HG03354 (cell line): ENCODE results near the gene FHIP2A.
"Not testable (repeated sequence)": the region's sequence is repeated elsewhere in the genome, so short reads cannot be mapped to it uniquely, and the experiment has no call there.

Experiments used
- ATAC-seq: cut with Tn5 transposase; IDR thresholded peaks from one replicate; pipeline ENCODE4 v1.9.1; 2021; ENCODE audit warnings: mild to moderate bottlenecking; ENCODE audit not compliant: unreplicated experiment, poor library complexity, severe bottlenecking

The FHIP2A gene

DNA sequence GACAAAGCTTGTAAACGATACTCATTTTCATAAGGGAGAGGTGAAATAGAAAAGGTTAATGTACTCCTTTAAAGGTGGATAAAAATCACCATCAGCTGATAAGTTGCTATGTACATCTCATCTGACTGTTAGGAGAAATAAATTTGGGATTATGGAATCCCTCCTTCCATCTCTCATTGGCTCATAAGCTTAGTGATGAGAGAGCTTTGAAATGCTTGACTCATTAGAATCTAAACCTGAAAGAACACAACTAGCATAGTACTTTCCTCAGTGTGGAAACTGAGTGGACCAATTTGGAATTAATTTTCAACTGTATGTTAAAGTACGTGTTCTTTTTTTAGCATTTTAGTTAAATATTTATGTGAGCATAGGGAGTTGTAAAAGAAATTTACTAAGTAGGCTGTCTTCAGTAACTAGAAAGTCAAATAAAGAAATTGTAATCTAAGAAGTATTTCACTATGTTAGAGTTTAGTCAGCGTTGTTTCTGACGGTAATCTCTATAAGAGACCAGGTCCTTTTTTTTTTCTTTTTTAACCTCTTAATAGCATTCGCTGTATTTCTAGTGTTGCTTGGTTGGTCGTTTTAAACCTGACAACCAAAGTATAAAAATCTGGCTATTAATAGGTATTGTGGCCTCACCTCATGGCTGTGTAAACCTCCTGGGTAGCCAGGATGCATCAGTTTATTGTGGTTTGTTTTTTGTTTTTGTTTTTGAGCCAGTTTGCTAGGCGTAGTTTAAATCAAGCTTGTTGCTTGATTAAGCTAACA lies 34.4 kb downstream of the FHIP2A start:
- ATAC-seq, result no peak

DNA sequence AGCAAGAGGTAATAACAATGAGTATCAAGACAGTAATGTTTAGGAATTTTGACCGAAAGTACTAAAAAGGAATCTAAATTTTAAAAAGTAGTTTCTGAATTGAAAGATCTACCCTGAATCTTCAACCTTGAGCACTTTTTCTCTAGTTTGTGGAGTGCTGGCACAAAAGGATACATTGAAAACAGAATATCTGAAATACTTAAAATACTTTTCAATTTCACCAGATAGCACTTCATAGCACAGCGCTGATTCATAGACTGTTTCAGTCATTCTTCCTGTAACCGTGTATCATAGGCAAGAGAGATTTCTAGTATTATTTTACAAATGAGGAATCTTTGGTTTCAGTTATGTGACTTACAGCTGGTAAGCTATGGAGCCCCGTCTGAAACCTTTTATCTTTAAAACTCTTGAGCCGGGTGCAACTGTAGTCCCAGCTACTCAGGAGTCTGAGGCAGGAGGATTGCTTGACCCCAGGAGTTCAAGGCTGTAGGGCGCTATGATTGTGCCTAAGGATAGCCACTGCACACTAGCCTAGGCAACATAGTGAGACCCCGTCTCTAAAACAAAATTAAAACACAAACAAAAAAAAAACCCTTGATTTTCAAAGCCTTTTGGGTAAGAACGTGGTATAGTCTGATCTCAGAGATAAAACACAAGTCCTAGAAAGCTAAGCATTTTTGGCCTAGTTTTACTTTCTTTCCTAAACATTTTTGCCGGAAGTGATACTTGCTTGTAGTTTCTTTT lies 35.1 kb downstream of the FHIP2A start:
- ATAC-seq, result no peak

DNA sequence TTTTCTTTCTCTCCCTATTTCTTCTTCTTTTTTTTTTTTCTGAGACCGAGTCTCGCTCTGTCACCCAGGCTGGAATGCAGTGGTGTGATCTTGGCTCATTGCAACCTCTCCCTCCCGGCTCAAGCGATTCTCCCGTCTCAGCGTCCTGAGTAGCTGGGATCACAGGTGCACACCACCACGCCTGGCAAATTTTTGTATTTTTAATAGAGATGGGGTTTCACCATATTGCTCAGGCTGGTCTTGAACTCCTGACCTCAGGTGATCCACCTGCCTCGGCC lies 35.6 kb downstream of the FHIP2A start:
- not testable (repeated sequence) for ATAC-seq

DNA sequence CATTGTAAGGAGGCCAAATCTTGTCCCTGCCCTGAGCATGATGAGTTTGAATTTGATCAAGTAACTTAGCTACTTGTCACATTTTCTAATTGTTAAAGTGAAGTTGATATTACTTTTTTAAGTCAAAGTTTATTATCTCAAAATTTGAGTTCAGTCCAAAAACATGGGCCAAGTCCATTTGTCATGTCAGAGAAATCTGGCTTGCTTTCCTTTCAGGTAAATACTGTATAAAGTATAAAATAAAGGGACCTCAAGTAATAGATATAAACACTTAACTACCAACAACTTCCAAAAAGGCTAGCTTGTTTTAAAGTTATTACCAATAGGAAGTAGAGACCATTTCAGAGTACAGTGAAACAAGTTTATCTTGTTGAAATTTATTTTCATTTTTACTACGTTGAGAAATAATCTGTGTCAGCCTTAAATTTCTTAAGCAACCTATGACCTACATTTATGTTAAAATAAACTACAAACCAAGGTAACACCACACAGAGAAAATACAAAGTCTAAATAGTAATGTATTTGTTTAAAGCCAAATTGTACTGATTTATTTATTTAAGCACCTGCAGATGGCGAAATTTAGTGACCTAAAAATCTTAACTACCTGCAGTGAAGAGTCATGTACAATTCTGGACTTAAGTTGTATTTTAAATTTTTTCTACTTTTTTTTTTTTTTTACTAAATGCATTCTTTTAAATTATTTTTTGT lies 36.5 kb downstream of the FHIP2A start:
- ATAC-seq, result no peak

DNA sequence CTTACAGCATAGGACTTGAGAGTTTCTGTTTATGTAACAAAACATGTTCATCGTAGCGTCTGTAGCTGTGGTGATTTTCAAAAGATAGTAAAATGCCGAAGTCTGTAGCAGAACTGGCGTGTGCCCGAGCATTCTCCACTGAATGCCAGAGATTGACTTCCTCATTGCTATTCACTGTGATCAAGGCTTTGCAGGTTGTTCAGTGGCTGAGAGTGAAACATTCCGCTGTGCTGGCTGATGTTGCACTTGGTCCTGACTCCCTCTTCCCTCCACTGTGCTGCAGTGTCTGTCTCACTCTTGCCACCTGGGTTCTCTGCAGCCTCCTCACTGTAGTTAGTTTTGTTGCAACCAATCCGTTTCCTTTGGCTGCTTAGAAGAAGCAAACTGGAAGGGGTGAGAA lies 37.6 kb downstream of the FHIP2A start:
- ATAC-seq, result no peak

DNA sequence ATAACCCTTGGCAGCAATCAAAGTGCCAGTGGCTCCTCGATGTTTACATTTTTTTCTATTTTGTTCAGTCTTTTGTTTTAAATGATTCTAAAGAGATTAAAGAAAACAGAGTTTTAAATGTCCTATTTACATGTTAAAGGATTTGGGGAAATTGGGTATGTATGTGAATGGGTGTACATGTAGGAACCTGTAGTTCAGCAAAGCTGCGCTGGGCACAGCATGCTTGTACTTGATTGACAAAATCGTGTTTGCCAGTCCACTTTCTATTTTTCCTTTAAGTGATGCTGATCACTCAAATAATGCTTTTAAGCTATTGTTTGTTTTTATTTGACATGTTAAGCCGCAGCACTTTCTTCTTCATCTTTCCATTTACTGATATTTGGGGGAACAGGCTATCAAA lies 40.9 kb downstream of the FHIP2A start:
- no peak for ATAC-seq

DNA sequence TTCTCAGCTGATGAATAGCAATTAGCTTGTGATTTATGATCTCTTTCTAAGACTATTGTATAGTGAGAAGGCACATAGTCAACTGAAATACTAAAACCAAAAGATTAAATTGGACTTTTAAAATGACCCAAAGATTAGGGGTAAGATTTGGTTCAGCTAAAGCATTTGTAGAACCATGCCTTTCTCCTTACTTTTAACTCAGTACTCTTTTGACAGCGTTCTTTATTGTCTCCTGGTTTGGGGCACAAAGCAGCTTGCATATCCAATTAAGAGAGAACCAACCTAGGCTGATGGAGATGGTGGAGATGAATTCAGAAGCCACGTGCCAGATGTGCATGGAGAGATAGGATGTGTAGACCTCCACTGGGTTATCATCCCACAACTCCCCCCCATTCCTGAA lies 45.8 kb downstream of the FHIP2A start:
- no peak for ATAC-seq

DNA sequence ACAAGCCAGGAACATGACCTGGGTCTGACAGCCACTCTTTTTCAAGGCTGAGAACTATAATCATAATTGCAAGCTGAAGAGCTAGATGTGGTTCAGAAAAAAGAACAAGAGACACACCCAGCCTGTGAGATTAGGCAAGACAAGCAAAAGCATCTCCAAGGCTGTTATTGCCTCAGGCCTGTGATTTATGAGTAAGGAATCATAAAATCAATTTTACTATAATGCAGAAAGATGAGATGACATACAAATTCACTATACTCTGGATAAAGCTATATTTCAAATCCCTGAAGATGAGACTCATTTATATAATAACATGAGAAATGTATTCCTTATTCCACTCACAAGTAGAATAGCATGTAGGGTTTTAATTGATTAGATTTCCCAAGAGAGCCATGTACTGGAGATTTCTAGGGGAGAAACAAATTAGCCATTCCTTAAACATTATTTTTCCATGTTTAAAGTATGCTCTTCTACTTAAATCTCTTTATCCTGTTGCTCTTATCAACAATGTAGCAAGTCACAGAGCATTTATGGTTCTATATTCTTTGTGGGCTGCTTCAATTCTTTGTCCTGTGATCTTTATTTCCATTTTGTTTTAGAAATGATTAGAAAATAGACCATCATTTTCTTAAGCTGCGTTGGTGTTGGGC lies 47.4 kb downstream of the FHIP2A start:
- no peak for ATAC-seq

DNA sequence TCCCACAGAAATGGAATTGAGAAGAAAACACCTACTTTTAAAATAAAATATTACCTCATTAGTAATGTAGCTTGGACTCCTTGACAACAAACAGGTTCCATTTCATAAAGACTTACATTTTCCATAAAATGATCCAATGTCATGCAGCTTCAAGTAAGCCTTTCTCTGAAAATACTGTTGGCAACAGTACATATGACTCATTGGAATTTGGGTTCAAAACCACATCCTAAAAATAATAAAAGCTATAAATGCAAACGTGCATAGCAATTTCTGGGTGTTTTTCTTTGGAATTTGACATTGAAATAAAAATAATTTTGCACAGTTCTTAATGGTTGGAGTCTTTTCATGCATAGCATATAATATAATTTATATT lies 47.9 kb downstream of the FHIP2A start:
- no peak for ATAC-seq

DNA sequence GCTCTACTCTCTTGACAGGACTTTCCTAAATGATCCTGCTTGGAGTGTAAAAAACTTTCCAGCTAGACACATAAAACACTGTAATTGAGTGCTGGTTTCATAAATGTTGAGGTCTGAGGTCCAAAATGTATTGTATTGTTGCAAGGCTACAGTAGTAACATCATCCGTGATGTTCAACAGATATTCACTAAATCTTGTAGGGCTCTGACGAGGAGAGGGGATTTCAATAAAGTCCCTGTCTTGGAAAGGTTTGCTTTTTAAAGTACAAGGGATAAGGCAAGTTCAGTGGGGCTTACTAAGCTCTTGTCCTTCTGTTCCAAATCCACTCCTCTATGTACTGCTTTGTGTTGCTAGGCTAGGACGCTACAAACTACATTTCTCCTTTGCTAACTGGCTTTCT lies 48.9 kb downstream of the FHIP2A start:
- no peak for ATAC-seq

DNA sequence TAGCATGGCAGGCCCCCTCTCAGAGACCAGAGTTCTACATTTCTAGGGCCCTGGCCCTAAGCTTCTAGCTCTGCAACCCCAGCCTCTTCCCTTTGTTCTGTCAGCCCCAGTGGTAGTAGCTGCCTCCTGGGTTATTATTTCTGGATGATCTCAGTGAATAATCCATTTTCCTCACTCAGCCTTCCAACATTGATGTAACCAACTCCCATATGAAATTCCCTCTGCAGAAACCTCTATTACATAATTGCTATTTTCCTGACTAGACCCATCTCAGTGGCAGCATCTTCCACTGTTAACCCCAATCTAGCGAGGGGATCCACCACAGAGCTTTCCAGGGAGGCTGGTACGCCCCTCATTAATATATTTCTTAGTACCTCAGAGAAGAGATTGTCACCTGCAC lies 49.8 kb downstream of the FHIP2A start:
- ATAC-seq, result no peak
